ENCODE data around the gene GFPT1.
"Not testable (repeated sequence)": the region's sequence is repeated elsewhere in the genome, so short reads cannot be mapped to it uniquely, and the experiment has no call there.

GFPT1 gene

DNA sequence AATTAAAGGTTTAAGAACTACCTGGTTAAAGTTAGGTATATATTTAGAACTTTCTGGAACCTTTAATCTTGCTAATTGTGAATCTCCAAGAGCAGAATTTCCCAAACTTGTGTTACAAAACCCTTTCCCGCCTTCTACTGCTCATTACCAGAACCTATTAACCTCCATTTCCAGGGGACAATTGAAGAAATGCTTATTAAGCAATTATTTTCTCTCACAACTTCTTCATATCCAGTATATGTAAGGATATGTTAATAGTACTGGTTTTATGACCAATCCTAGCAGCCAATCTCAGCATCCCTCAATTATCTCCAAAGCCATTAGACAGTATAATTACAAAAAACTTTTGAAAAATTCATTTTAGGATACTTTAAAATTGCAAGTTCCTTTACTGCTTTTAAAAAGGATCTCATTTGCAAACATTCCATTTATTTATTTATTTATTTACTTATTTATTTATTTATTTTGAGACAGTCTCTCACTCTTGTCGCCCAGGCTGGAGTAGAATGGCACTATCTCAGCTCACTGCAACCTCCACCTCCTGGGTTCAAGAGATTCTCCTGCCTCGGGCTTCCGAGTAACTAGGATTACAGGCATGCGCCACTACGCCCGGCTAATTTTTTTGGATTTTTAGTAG lies 3.7 kb downstream of the GFPT1 start:
- no peak for DNase-seq

DNA sequence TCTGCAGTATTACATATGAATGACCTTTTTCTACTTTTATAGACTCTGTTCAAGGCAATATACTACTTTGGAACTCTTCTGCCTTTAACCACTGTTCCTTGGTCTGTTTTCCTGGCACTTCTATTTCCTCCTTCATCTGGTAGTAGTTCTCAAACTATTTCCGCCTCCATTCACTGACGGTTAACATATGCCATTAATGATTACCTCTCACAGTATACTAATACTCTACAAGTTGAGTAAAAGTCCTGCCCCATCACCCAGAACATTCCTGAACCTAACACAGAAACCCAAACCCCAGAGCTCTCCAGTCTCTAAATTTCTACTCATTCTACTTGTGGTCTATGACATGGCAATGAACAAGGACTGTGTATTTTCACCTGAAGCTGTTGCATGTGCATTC lies 4.5 kb downstream of the GFPT1 start:
- DNase-seq = no peak

DNA sequence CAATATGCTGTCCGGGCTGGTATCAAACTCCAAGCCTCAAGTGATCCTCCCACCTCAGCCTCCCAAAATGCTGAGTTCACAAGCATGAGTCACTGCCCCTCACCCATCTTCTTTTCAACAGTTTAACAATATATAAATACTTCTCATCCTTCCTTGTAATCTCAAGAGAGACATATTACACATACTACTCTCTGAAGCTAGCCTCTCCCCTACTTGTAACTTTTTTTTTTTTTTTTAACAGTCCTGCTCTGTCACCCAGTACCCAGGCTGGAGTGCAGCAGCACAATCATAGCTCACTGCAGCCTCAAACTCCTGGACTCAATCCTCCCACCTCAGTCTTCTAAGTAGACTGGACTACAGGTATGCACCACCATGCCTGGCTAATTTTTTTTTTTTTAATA lies 5.7 kb downstream of the GFPT1 start:
- DNase-seq = peak; percentile 77

DNA sequence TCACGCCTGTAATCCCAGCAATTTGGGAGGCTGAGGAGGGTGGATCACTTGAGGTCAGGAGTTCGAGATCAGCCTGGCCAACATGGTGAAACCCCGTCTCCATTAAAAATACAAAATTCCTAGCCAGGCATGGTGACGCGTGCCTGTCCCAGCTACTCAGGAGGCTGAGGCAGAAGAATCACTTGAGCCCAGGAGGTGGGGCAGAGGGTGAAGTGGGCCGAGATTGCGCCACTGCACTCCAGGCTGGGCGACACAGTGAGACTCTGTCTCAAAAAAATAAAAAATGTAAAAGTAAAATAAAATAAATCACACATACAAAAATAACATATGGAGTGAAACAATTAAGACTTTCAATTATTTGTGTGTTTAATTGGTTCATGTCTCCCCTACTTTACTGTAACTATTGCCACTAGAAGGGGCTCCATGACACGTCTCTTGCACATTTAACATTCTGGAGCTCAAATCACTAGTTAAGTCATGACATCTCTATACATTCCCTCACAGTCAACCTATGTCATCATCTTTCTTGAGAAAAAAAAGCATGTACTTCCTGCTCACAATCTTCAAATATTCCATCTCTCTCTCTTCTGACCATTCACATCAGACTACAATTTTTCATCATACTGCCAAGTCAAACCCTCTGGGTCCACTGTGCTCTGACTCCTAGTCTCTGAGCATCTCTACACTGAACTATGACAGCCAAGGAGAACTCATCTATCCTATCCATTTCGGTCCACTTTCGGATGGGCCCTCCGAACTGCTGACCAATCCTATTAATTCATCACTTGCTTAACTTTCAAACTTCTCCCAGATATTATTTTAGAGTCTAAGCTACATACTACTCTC lies 6.7 kb downstream of the GFPT1 start:
- DNase-seq = peak; percentile 52

DNA sequence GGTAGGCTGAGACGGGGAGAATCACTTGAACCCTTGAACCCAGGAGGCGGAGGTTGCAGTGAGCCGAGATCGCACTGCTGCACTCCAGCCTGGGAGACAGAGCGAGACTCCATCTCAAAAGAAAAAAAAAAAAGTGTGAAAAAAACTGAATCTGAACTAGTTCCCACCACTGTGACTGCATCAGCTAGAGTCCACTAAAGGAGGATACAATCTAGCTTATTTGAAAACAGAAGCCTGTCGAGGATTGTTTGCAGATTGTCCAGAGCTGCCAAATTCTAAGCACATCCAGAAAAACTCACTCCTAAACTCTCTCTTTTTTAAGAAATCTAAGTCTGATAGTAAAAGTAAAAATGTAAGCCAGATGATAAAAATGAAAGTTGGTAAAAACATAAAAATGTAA lies 10.6 kb downstream of the GFPT1 start:
- DNase-seq = no peak

DNA sequence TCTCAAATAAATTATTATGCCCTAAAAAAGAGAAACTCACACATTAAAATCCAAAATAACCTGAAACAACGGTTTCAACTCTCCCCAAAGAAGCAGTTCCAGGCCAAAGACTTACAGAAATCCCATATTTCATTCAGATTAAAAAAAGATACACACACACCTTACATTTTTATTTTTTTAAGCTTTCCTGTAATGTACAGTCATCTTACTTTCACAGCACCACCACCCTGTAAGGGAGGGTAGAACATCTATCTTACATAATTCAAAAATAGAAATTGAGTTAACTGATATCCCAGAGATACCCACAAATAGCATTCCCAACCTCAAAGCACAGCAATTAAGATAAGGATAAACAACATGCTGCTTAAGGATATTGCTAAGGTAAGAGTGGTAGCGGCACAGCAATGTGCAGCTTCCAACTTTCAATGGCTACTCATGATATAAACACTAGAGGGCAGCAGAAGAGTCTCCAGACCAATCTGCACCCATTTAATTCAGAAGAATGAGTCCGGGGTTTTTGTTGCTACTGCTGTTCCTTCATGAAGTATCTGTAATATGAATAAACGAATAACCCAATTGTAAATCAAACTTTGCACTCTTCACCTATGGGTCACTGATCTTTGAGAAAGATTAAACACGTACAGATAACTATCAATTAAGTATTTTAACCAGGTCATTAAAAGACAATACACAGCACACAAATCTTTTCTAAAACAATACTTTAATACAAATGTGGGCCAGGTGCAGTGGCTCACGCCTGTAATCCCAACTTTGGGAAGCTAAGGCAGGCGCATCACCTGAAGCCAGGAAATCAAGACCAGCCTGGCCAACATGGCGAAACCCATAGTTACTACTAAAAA lies 11.3 kb downstream of the GFPT1 start:
- no peak for DNase-seq

DNA sequence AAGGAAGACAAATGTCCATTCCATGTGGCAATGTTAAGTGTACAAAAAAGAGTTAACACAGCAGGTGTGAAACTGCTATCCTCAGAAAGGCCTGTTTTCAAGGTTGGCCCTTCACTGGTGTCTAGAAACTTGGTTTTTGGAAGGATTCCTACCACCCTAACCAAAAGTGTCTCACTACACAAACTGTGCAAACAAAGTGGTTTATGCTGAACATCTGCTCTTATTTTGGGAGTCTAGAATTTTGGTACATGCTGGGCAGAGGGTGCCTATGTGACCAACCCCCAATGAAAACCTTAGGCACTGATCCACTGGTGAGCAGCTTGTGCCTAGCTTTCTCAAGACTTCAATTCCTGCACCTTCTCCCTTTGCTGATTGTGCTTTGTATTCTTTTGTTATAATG lies 14.3 kb downstream of the GFPT1 start:
- DNase-seq = no peak

DNA sequence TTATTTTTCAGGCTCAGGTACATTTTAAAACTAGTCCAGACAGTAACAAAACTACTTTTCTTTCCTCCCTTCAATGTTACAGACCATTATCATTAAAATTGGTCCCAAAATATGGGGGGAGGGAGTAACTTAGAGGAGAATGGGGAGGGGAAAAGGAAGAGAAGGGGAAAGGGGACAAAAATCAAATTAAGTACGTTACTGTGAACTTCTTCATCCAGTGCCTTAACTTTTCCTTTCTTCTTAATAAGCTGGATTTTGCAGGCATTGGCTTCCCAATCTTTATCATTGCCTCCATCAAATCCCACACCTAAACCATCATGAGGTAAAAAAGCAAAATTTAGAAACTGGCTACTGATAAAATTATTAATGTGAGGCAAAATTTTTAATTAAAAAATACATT lies 17.2 kb downstream of the GFPT1 start:
- DNase-seq = no peak

DNA sequence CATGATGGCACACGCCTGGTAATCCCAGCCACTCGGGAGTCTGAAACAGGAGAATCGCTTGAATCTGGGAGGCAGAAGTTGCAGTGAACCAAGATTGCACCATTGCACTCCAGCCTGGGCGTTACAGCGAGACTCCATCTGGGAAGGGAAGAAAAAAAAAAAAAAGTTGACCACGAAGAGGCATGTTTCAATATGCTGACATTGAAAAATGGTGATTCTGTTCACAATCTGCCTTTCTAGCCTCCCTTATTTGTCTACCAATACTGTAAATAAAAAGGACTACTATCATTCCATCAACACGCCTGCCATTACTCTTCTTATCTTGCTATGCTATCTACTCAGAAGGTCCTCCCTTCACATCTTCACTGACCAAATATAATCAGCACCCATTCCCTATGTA lies 18.4 kb downstream of the GFPT1 start:
- DNase-seq = no peak

DNA sequence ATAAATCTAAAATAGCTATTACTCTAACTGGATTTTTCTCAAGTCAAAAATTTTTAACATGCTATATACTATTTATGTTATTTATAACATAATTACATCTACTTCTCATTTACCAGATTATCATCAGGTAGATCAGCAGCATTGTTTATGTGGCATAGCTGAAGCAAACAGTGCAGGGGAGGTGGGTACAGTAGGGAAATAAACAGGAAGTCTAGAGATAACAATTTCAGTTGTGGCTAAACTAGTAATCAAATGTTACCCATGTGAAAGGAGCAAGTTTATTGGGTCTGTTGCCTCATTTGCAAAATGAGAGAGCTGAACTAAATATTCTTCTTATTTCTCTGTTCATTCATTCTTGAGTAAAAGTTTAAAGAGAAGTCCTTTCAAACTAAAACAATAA lies 27.7 kb downstream of the GFPT1 start:
- DNase-seq = no peak

DNA sequence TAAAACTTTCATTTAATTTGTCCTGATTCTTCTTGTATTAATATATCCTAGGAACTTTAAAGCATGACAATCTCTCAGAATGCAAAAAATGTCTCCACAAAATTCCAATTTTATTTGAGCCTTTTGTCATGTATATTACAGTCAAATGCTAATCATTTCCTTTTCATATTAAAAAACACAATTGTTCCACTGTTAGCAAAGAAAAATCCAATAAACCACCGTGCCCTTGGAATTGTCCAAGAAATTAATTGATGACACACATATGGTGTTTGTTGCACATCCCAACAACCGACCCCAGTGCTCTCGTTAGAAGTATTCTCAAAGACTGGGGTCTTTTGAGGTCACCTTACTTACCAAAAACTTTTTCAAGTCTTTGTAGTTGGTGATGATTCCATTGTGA lies 28.1 kb downstream of the GFPT1 start:
- no peak for DNase-seq

DNA sequence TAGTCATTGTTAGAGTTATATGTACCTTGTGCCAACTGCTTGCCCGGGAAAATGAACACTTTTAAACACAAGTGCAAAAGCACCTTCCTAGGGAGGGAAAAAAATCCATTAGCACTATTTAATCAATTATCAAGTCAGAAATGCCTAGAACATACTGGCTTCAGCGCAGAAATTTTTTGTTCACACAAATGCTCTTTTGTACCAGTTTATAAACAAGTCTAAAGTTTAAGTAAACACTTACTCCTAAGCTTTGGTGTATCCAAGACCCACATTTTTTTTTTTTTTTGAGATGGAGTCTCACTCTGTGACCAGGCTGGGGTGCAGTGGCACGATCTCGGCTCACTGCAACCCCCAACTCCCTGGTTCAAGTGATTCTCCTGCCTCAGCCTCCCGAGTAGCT lies 30.6 kb downstream of the GFPT1 start:
- DNase-seq = no peak

DNA sequence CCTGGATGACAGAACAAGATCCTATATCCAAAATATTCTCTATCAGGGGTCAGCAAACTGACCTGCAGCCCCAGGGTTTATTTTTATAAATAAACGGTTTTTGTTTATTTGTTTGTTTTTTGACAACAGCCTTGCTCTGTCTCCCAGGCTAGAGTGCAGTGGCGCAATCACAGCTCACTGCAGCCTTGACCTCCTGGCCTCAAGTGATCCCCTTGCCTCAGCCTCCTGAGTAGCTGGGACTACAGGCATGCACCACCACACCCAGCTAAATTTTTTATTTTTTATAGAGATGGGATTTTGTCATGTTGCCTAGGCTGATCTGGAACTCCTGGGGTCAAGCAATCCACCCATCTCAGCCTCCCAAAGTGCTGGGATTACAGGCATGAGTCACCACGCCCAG lies 32.1 kb downstream of the GFPT1 start:
- DNase-seq = not testable (repeated sequence)

DNA sequence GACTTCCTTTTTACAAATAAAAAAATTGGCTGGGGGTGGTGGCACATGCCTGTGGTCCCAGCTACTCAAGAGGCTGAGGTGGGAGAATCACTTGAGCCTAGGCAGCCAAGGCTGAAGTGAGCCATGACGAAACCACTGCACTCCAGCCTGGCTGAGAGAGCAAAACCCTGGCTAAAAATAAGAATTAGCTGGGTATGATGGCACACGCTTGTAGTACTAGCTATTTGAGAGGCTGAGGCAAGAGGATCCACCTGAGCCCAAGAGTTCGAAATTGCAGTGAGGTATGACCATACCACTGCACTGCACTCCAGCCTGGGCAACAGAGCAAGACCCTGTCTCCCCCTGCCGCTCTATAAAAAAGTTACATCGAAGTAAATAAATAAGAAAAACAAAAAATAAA lies 33.7 kb downstream of the GFPT1 start:
- peak; percentile 11 for DNase-seq

DNA sequence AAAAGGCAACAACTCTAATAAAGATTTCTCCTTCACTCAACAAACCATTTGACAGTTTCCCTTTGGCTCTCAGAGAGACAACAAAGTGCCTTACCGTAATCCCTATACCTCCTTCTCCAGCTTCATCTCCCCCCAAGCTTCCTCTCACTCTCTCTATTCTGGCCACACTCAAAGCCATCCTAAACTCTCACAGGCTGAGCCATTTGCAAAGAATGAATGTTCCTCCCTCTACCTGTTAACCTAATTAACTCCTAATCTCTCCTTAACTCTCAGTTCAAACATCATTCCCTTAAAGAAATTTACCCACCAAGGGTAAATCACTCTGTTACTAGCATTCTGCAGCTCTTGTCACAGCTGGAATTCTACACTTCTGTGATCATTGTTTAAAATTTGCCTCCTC lies 38.2 kb downstream of the GFPT1 start:
- no peak for DNase-seq

DNA sequence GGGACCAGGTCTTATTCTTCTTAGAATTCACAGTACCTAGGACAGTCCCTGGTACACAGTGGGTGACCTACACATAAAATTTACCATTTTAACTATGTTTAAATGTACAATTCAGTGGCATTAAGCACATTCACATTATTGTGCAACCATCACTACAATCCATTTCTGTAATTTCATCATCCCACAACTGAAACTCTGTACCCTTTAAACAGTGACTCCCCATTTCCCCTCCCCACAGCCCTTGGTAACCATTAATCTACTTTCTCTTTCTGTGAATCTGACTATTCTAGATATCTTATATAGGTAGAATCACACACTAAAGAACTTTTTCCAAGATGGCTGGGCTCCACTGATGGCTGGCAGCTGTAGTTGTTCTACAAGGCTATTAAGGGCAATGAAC lies 41.6 kb downstream of the GFPT1 start:
- DNase-seq = no peak

DNA sequence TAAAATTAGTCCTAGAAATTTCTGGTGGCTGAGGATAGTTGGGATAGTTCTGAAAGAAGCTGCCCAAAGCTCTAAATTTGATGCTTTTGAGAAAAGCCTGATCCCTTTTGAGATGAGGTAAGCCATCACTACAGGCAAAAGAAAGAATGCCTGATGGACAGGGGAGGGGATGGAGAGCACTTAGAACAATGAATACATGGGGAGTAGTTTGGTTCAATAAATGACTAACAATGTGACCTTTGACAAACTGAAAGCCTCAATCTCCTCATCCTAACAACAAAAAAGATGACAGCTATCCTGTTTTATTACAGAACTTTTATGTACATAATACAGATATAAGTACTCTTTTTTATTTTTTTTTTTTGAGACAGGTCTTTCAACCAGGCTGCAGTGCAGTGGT lies 42.7 kb downstream of the GFPT1 start:
- no peak for DNase-seq

DNA sequence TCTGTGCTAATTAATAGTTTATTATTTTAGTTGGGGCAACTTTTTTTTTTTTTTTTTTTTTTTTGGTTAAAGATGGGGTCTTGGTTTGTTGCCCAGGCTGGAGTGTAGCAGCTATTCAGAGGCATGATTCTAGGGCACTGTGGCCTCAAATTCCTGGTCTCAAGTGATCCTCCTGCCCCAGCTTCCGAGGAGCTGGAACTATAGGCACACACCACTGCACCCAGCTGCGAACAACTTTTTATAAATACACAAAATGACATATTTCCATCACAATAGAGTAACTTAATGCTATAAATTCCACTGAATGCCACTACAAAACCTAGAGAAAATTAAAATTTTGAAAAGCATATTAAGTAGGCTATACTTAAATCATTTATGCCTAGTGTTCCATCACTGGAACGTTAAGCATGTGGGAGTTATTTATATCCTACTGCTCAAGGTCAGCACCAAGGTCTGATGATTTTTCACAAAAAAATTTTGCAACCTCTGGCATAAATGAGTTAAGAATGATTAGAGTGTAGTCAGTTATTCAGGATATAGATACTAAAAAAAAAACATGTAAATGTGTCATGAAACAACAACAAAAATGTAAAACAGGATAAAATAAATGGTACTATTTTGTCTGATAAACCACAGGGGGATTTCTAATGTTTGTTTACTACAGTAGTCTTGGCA lies 46.8 kb downstream of the GFPT1 start:
- DNase-seq = peak; percentile 36

DNA sequence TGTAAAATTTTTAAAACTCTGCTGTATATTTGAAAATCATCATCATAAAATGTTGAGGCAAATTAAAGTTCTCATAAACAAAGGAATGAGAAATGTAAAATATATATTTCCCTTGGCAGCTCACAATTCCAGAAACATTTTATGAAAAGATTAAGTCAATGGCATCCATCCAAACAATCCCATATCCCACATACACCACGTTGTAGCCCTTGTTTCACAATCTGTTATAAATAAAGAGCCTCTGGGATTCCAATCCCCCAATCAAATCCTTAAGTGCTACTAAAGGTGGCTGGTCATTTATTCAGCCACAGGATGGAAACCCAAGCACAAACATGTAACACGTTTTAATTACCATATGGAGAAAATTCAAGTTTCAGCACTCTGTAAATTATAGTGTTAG lies 51.7 kb downstream of the GFPT1 start:
- DNase-seq = peak; percentile 15

DNA sequence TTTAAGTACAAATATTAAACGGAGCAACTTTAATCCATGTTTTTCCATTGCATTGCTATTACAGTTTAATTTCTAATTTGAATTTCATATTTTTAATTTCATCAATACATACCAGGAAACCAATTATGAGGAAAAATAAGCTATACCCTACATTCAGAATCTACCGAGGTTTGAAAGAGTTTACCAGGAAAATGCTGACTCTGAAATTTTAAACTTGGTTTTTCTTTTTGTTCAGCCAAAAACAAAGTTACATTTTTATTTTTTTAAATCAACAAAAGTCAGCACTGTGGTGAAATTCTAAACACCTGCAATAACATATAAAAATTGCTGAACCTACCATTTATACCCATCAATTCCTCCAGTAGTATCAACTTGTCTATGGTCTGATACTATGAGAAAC lies 53.7 kb downstream of the GFPT1 start:
- no peak for DNase-seq

DNA sequence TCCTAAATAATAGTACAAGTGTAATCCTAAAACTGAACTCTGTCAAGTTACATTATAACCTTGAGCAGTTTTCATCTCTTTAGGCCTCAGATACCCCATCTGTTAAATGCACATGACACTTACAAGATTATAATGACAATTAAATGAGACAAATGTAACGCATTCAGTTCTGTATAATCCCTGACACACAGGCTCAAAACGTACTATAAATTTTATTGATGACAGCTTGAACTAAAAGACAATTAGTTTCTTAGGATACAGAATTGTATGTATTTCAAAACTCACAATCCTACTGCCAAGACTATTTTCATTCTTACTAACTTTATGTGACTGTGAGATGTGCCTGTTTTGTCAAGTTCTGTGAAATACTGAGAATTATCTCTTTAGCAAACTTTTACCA lies 56.2 kb downstream of the GFPT1 start:
- DNase-seq = no peak

DNA sequence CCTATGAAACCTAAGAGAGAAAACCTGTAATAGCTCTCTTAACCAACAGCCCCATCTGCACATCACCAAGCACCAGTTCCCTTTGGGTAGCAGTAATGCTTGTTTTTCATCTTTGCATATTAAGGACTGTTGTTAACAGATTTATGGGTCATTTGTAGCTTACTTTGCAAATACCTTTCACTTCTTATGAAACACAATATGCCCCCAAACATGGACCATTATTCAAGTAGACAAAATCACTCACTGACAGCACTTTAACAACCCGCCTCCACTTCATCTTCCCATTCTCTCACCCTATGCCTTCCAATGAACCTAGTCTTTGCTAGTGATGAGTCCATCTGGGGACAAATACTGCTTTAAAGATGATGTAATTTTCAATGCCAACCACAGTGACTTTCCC lies 64.4 kb downstream of the GFPT1 start:
- DNase-seq = no peak

DNA sequence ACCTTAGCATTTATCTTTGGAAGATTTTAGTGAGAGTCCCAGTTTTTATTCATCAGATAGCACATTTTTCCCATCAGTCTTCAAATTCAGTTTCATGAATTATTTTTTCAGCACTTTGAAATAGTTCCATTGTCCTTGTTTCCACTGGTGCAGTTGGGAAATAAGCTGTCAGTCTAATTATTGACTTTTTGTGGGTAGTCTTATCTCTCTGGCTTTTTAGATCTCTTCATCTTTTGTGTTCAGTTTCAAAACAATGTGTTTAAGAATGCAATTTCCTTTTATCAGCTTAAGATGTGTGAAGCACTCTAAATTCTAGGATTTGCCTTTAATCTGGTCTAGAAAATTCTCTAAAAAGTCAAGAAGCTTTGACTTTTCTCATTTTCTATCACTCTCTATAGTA lies 70.5 kb downstream of the GFPT1 start:
- no peak for DNase-seq
